Fibroblast of pulmonary artery (primary cell): ENCODE data around the gene ZNF274.

Experiments
- DNase-seq: peaks from one replicate; pipeline ENCODE4 v3.0.0-alpha.2; 2010; ENCODE audit warnings: low read depth
- H3K4me3 ChIP-seq: replicated peaks from 2 replicates; pipeline ENCODE4 v1.5.1; 2011; ENCODE audit warnings: low read depth, mild to moderate bottlenecking, control low read depth, low read length, moderate library complexity
- CTCF ChIP-seq: IDR thresholded peaks from 2 replicates; pipeline ENCODE4 v1.5.1; 2011; ENCODE audit warnings: mild to moderate bottlenecking, control low read depth, low read length, inconsistent platforms; ENCODE audit errors: missing control alignments

ZNF274 gene

GRCh38 chr19:58182577-58182988 lies 278 bp upstream of the ZNF274 start:
- peak overlapping the region; percentile 87 for H3K4me3 ChIP-seq
- no peak for TF ChIP-seq CTCF
- no peak for DNase-seq

- no peak for TF ChIP-seq CTCF
- DNase-seq, result no peak
- H3K4me3 ChIP-seq, result peak overlapping the region; percentile 87
Measured at GRCh38 chr19:58183817-58184215, 955 bp downstream of the ZNF274 start.

GRCh38 chr19:58196901-58197616 lies 14.2 kb downstream of the ZNF274 start:
- no peak overlapping the region for H3K4me3 ChIP-seq
- no peak for TF ChIP-seq CTCF
- peak; percentile 43 for DNase-seq

GRCh38 chr19:58203814-58204475 lies 21.1 kb downstream of the ZNF274 start:
- no peak for TF ChIP-seq CTCF
- no peak overlapping the region for H3K4me3 ChIP-seq
- no peak for DNase-seq

- TF ChIP-seq CTCF, result no peak
- no peak for DNase-seq
- H3K4me3 ChIP-seq, result no peak overlapping the region
Measured at GRCh38 chr19:58204566-58204965, 21.7 kb downstream of the ZNF274 start.

- TF ChIP-seq CTCF, result no peak
- H3K4me3 ChIP-seq, result no peak overlapping the region
- DNase-seq, result no peak
Measured at GRCh38 chr19:58209577-58209976, 26.7 kb downstream of the ZNF274 start.
